SK-N-MC (cell line): Measurements from ENCODE around the gene KIAA1217.

Experiments
- EZH2 ChIP-seq: fragments of 200-600 bp; sonication (generic); IDR thresholded peaks from one replicate; pipeline ENCODE4 v1.6.1; 2017; ENCODE audit warnings: antibody characterized with exemption
- FOXP2 ChIP-seq: optimal IDR thresholded peaks from 2 replicates; pipeline ENCODE3; 2011; ENCODE audit warnings: mild to moderate bottlenecking, moderate library complexity; ENCODE audit not compliant: insufficient read depth; ENCODE audit errors: extremely low read length, control extremely low read depth
- POLR2AphosphoS5 ChIP-seq: IDR thresholded peaks from 2 replicates; pipeline ENCODE4 v1.6.1; 2012; ENCODE audit warnings: mild to moderate bottlenecking, low read depth, low read length, borderline replicate concordance

DNA sequence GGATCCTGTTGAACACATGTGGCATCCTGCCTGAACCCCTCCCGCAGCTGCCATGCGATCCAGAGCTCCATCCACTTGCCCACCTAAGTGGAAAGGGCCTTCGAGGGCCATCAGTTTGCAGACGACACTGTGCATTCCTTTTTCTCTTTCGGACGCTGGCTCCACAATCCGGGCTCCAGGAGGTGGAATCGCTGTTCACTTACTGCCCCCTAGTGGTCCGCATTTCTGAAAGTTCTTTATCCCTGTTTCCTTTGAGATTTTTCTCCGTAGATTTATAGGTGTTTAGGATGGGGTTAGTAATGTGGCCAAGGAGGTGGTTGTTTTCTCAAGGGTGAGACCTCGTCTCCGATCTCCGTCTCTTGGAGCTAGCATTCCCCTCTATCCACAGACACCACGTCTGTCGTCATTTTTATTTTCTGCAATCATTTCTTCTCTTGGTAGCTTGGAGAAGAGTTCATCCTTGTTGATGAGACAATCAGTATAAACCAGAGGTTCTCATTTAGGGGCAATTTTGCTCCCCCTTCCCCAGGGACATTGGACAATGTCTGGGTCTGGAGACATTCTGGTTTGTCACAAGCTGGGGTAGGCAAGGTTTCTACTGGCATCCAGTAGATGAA lies 310.2 kb downstream of the KIAA1217 start:
- TF ChIP-seq EZH2 (no peak), POLR2AphosphoS5 (no peak), FOXP2 (no peak)
